ENCODE results near the gene NIPBL.

Gene NIPBL

DNA sequence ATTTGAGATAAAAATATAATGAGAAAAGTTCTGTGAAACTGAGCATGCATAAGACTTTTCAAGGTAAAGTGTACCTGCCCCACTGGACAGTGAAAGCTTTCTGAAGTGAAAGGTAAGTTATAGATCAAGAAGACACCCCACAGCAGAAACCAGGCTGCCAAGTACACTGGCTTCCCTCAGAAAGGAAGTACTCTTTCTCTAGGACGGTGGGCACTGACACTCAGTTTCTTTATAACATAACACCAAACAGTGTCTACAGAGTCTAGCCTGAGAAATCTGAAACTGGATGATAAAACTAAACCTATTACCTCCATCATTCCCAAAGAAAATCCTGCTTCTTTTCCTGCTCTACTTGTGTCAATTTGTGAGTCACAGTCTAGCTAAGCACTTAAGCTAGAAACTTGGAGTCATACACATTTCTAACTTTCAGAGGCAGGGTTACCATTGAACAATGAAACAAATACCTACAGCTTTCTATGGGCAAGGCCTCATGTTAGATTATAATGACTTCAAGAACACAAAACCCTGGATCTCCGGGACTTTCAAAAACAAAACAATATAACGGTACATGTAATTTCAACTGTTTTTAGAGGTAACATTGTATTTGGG lies 235.9 kb downstream of the NIPBL start:
- H2AFZ ChIP-seq, result no peak overlapping the region
- H3K4me3 ChIP-seq (ENCODE audit: low read depth, low read length), result no peak overlapping the region
- H3K27ac ChIP-seq, result no peak overlapping the region
- no peaks in the 10 kb centered on the region for H3K9me3 ChIP-seq (ENCODE audit: control insufficient read depth, low read length)
- no peaks in the 10 kb centered on the region for H3K27me3 ChIP-seq (ENCODE audit: control insufficient read depth, insufficient read depth, low read length)
- H3K36me3 ChIP-seq (ENCODE audit: control insufficient read depth, insufficient read depth, low read length), result no peaks in the 10 kb centered on the region
- H3K4me1 ChIP-seq, result no peaks in the 10 kb centered on the region
- H3K9ac ChIP-seq, result no peak overlapping the region
- no peak overlapping the region for H3K4me2 ChIP-seq (ENCODE audit: low read length)
- TF ChIP-seq, protein P1, sequence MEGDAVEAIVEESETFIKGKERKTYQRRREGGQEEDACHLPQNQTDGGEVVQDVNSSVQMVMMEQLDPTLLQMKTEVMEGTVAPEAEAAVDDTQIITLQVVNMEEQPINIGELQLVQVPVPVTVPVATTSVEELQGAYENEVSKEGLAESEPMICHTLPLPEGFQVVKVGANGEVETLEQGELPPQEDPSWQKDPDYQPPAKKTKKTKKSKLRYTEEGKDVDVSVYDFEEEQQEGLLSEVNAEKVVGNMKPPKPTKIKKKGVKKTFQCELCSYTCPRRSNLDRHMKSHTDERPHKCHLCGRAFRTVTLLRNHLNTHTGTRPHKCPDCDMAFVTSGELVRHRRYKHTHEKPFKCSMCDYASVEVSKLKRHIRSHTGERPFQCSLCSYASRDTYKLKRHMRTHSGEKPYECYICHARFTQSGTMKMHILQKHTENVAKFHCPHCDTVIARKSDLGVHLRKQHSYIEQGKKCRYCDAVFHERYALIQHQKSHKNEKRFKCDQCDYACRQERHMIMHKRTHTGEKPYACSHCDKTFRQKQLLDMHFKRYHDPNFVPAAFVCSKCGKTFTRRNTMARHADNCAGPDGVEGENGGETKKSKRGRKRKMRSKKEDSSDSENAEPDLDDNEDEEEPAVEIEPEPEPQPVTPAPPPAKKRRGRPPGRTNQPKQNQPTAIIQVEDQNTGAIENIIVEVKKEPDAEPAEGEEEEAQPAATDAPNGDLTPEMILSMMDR (IDR thresholded peaks at IDR 0.05), result no peak
- H3K79me2 ChIP-seq, result no peaks in the 10 kb centered on the region

All from parathyroid adenoma (tissue), 2 donors.